ENCODE measurements around the gene TNFAIP6. TPM values are rescaled to one million over a fixed set of nuclear protein-coding genes. Genes with fewer than 3 reads are reported as not detected.

The TNFAIP6 gene
- total RNA-seq, 1 donor from 2014 or later, result not detected

GRCh38 chr2:151405376-151405775, 48.0 kb downstream of the TNFAIP6 start:
- no peak for DNase-seq (ENCODE audit: extremely low spot score, unreplicated experiment)
- Mint-ChIP-seq H3K27me3 (ENCODE audit: unreplicated experiment) (no peaks in the 10 kb centered on the region), H3K27ac (ENCODE audit: unreplicated experiment) (no peak overlapping the region), H3K4me1 (ENCODE audit: unreplicated experiment) (peaks cover 3% of the 10 kb centered on the region), H3K36me3 (ENCODE audit: unreplicated experiment) (no peaks in the 10 kb centered on the region), H3K9me3 (ENCODE audit: unreplicated experiment) (no peaks in the 10 kb centered on the region), H3K4me3 (ENCODE audit: unreplicated experiment) (no peak overlapping the region)
- no peak for TF ChIP-seq CTCF (IDR thresholded peaks at IDR 0.05)

GRCh38 chr2:151407281-151407680, 49.9 kb downstream of the TNFAIP6 start:
- no peak for DNase-seq (ENCODE audit: extremely low spot score, unreplicated experiment)
- Mint-ChIP-seq H3K9me3 (ENCODE audit: unreplicated experiment) (no peaks in the 10 kb centered on the region), H3K27ac (ENCODE audit: unreplicated experiment) (no peak overlapping the region), H3K4me1 (ENCODE audit: unreplicated experiment) (peaks cover 19% of the 10 kb centered on the region), H3K4me3 (ENCODE audit: unreplicated experiment) (no peak overlapping the region), H3K36me3 (ENCODE audit: unreplicated experiment) (peaks cover 5% of the 10 kb centered on the region), H3K27me3 (ENCODE audit: unreplicated experiment) (no peaks in the 10 kb centered on the region)
- TF ChIP-seq CTCF (IDR thresholded peaks at IDR 0.05), result no peak

GRCh38 chr2:151408788-151409600, 51.6 kb downstream of the TNFAIP6 start:
- peak overlapping the region; percentile 97 for H3K27ac Mint-ChIP-seq (ENCODE audit: unreplicated experiment)
- H3K27me3 Mint-ChIP-seq (ENCODE audit: unreplicated experiment), result no peaks in the 10 kb centered on the region
- TF ChIP-seq CTCF (IDR thresholded peaks at IDR 0.05), result no peak
- peak overlapping the region; percentile 94 for H3K4me3 Mint-ChIP-seq (ENCODE audit: unreplicated experiment)
- H3K4me1 Mint-ChIP-seq (ENCODE audit: unreplicated experiment), result peaks cover 19% of the 10 kb centered on the region
- DNase-seq (ENCODE audit: extremely low spot score, unreplicated experiment), result no peak
- peaks cover 12% of the 10 kb centered on the region for H3K36me3 Mint-ChIP-seq (ENCODE audit: unreplicated experiment)
- H3K9me3 Mint-ChIP-seq (ENCODE audit: unreplicated experiment), result no peaks in the 10 kb centered on the region

- TF ChIP-seq CTCF (IDR thresholded peaks at IDR 0.05), result peak; percentile 84
- H3K4me1 Mint-ChIP-seq (ENCODE audit: unreplicated experiment), result peaks cover 19% of the 10 kb centered on the region
- H3K27me3 Mint-ChIP-seq (ENCODE audit: unreplicated experiment), result no peaks in the 10 kb centered on the region
- H3K9me3 Mint-ChIP-seq (ENCODE audit: unreplicated experiment), result no peaks in the 10 kb centered on the region
- peak; percentile 95 for DNase-seq (ENCODE audit: extremely low spot score, unreplicated experiment)
- peak within 1 kb of the TSS; percentile 97 for H3K27ac Mint-ChIP-seq (ENCODE audit: unreplicated experiment)
- peak within 1 kb of the TSS; percentile 94 for H3K4me3 Mint-ChIP-seq (ENCODE audit: unreplicated experiment)
- peaks cover 14% of the 10 kb centered on the region for H3K36me3 Mint-ChIP-seq (ENCODE audit: unreplicated experiment)
These were observed 52.5 kb downstream of the TNFAIP6 start, which contains the start of gene RIF1 for GRCh38 chr2:151409601-151410484. Gene RIF1 (plus strand): TSS chr2:151409902. CDS start chr2:151410424, 522 bp downstream.

GRCh38 chr2:151410485-151410834, 53.1 kb downstream of the TNFAIP6 start:
- peaks cover 19% of the 10 kb centered on the region for H3K4me1 Mint-ChIP-seq (ENCODE audit: unreplicated experiment)
- H3K9me3 Mint-ChIP-seq (ENCODE audit: unreplicated experiment), result no peaks in the 10 kb centered on the region
- no peaks in the 10 kb centered on the region for H3K27me3 Mint-ChIP-seq (ENCODE audit: unreplicated experiment)
- peak overlapping the region; percentile 97 for H3K27ac Mint-ChIP-seq (ENCODE audit: unreplicated experiment)
- H3K36me3 Mint-ChIP-seq (ENCODE audit: unreplicated experiment), result peaks cover 16% of the 10 kb centered on the region
- DNase-seq (ENCODE audit: extremely low spot score, unreplicated experiment), result no peak
- peak overlapping the region; percentile 94 for H3K4me3 Mint-ChIP-seq (ENCODE audit: unreplicated experiment)
- TF ChIP-seq CTCF (IDR thresholded peaks at IDR 0.05), result no peak

All from osteocyte (in vitro differentiated cells).